ENCODE results near the gene PEF1.

Gene PEF1

DNA sequence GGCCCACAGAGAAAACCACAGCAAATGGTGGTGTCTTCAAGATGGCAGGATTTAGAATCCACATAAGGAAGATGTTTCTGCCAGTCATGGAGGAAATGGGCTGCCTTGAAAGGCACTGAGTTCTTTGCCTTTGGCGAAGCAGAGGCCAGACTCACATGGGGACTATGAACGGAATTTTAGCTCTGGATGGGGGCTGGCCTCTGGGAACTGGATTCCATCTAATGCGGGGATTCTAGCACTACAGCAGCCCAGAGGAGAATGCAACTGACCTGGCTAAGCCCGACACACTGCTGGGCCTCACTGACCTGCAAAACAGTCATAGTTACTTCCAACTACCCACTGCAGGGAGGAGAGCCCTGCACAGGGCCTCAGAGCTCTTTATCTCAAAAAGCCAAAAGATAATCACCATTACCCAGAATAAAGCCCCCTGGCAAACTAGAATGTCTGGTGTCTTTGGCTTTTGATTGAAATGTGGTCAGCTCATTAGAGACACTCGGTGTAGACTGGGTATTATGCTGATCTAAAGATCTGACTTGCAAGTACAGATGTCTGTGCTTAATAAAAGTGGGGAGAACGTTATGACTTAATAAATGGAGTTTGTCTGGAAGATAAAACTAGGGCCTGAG lies 15.6 kb downstream of the PEF1 start:
- H3K9me3 ChIP-seq = no peaks in the 10 kb centered on the region
- no peak for TF ChIP-seq CTCF (IDR thresholded peaks at IDR 0.05)
- H3K4me3 ChIP-seq (ENCODE audit: low read depth in 1 of 2, low read length in 1 of 2) = no peak overlapping the region
- no peaks in the 10 kb centered on the region for H3K4me1 ChIP-seq (ENCODE audit: control insufficient read depth in 1 of 2, insufficient read depth in 1 of 2, low read depth in 1 of 2, low read length in 1 of 2)
- H3K27me3 ChIP-seq = no peaks in the 10 kb centered on the region
- H3K27ac ChIP-seq = no peak overlapping the region
- peaks cover 98% of the 10 kb centered on the region for H3K36me3 ChIP-seq

DNA sequence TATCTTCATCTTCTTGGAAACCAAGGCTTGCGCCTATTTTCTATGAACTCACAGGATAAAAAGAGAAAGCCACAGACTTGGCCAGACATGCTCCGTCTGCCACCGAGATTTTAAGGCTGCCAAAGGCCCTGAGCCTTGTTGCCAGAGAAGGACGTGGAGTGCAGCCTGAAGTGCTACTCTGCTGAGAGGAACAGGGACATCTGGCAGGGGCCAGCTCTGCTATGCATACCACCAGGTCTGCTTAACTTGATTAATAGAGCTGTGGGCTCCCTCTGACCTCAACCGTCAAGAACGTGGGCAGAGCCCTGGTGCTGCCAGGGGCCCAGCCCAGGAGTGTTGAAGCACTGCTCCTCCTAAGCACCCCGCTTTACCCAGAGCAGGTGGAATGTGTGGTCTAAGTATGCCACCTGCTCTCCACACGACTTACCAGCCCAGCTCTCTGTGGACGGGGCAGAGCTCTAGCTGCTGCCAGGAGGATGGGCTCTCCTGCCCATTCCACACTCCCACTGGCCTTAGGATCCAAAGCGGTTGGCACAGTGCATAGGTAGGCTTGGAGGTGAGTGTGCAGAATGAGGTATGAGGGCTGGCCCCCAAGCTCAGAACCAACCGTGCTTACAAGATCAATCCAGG lies 16.6 kb downstream of the PEF1 start:
- no peaks in the 10 kb centered on the region for H3K9me3 ChIP-seq
- no peak overlapping the region for H3K4me3 ChIP-seq (ENCODE audit: low read depth in 1 of 2, low read length in 1 of 2)
- TF ChIP-seq CTCF (IDR thresholded peaks at IDR 0.05) = no peak
- H3K27me3 ChIP-seq = no peaks in the 10 kb centered on the region
- peaks cover 96% of the 10 kb centered on the region for H3K36me3 ChIP-seq
- no peaks in the 10 kb centered on the region for H3K4me1 ChIP-seq (ENCODE audit: control insufficient read depth in 1 of 2, insufficient read depth in 1 of 2, low read depth in 1 of 2, low read length in 1 of 2)
- H3K27ac ChIP-seq = no peak overlapping the region

DNA sequence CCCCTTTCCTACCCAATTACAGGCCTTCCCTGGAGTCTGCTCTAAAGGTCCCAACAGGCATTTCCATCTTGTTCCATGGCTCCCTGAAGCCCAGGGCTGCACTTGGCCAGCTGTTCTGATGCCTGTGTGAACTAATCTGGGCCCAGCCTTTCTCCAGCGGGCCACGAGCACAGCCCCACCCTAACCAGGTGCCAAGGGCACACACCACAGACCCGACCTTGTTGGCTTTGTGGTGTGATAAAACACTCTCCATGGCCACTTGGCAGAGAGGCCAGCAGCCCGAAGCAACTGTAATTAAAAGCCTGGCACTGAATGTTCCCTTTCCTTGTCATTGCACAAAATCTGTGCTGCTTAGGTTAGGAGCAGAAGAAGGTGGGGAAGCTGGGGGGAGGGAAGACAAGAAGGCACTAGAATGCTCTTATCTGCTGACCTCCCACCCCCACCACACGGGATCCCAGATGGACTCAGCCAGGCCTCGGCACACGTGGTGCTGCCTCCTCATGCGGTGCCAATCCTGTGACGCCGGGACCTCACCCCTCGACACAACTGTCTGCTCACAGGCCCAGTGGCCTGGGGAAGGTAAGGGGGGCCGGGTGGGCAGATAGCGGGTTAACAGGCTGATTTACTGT lies 17.3 kb downstream of the PEF1 start:
- peaks cover 90% of the 10 kb centered on the region for H3K36me3 ChIP-seq
- H3K4me1 ChIP-seq (ENCODE audit: control insufficient read depth in 1 of 2, insufficient read depth in 1 of 2, low read depth in 1 of 2, low read length in 1 of 2) = no peaks in the 10 kb centered on the region
- TF ChIP-seq CTCF (IDR thresholded peaks at IDR 0.05) = no peak
- no peaks in the 10 kb centered on the region for H3K27me3 ChIP-seq
- H3K4me3 ChIP-seq (ENCODE audit: low read depth in 1 of 2, low read length in 1 of 2) = no peak overlapping the region
- H3K27ac ChIP-seq = no peak overlapping the region
- no peaks in the 10 kb centered on the region for H3K9me3 ChIP-seq

DNA sequence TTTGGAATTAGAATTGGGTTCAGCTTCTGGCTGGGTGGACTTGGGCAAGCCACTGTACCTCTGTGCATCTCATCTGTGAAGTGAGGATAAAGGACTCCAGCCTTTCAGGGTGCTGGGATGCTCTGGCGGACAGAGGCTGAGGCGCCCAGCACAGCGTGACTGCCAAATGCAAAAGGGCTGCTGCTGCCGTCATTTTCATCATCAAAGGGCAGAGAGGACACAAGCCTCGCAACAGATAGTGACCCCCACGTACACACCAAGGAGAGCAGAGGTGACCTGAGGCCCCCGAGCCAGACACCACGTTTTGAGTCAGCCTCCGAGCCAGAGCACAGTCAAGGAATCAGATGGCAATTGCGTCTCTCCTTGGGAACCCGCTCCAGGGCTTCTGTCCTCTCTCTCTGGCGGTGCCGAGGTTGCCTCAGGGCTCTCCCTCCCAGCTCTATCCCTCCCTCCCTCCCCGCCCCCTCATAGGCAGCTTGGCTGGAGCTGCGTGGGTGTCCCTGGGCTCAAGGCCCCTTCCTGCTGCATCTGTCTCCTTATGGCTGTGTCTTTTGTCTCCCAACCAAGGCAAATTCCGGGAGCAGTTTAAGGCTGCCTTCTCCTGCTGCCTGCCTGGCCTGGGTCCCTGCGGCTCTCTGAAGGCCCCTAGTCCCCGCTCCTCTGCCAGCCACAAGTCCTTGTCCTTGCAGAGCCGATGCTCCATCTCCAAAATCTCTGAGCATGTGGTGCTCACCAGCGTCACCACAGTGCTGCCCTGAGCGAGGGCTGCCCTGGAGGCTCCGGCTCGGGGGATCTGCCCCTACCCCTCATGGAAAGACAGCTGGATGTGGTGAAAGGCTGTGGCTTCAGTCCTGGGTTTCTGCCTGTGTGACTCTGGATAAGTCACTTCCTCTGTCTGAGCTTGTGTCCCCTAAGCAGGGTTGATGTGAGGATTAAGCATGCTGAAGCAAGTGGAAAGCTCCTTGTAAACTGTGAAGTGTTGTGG lies 18.2 kb downstream of the PEF1 start:
- peaks cover 81% of the 10 kb centered on the region for H3K36me3 ChIP-seq
- H3K4me3 ChIP-seq (ENCODE audit: low read depth in 1 of 2, low read length in 1 of 2) = no peak overlapping the region
- no peaks in the 10 kb centered on the region for H3K4me1 ChIP-seq (ENCODE audit: control insufficient read depth in 1 of 2, insufficient read depth in 1 of 2, low read depth in 1 of 2, low read length in 1 of 2)
- no peak for TF ChIP-seq CTCF (IDR thresholded peaks at IDR 0.05)
- H3K27ac ChIP-seq = no peak overlapping the region
- H3K27me3 ChIP-seq = no peaks in the 10 kb centered on the region
- no peaks in the 10 kb centered on the region for H3K9me3 ChIP-seq

DNA sequence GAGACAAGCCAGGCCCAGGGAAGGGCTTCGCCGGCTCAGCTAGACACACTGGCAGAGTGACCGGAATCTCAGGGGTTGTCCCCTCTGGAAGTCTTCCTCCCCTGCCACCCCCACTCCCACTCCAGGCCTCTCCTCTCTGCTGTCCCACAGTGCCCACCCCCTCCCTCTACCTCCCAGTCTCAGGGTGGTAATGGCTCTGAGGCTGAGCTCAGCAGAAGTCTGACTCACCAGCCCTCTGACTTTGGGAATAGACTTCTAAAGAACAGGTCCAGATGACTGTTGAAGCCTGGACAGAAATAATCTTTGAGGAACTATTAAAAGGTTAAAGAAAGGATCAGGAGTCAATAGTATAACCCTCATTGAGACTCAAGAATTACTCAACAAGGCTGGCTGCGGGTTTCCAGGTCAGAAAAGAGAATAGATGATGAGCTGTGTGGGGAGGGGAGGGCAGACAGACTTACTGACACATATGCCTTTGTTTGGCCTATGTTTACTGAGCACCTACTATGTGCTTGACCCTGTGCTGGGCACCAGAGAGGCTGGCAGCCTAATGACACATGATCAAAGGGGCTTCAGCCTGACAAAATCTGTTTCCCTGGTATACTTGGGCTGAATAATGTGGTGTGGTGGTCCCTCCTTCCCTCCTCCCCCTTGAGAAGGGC lies 19.0 kb downstream of the PEF1 start:
- Histone ChIP-seq H3K36me3 (peaks cover 73% of the 10 kb centered on the region), H3K9me3 (no peaks in the 10 kb centered on the region), H3K4me1 (ENCODE audit: control insufficient read depth in 1 of 2, insufficient read depth in 1 of 2, low read depth in 1 of 2, low read length in 1 of 2) (no peaks in the 10 kb centered on the region), H3K27ac (no peak overlapping the region), H3K4me3 (ENCODE audit: low read depth in 1 of 2, low read length in 1 of 2) (no peak overlapping the region), H3K27me3 (no peaks in the 10 kb centered on the region)
- no peak for TF ChIP-seq CTCF (IDR thresholded peaks at IDR 0.05)
